Ishikawa (cell line): Measurements from ENCODE around the gene HES1.

ENCODE experiments used
- CEBPB ChIP-seq: IDR thresholded peaks from 2 replicates; pipeline ENCODE4 v1.6.1; 2012
- CREB1 ChIP-seq: IDR thresholded peaks from 2 replicates; pipeline ENCODE4 v1.6.1; 2012; ENCODE audit warnings: low read depth
- EGR1 ChIP-seq: IDR thresholded peaks from 2 replicates; pipeline ENCODE4 v1.6.1; 2012
- EP300 ChIP-seq: IDR thresholded peaks from 2 replicates; pipeline ENCODE4 v1.6.1; 2012; ENCODE audit warnings: borderline replicate concordance
- FOXM1 ChIP-seq: IDR thresholded peaks from 2 replicates; pipeline ENCODE4 v1.6.1; 2012; ENCODE audit warnings: low read depth, borderline replicate concordance
- NFIC ChIP-seq: IDR thresholded peaks from 2 replicates; pipeline ENCODE4 v1.6.1; 2012
- RAD21 ChIP-seq: IDR thresholded peaks from 2 replicates; pipeline ENCODE4 v1.6.1; 2012; ENCODE audit warnings: low read depth
- REST ChIP-seq: IDR thresholded peaks from 2 replicates; pipeline ENCODE4 v1.6.1; 2012; ENCODE audit warnings: low read depth, mild to moderate bottlenecking
- TAF1 ChIP-seq: IDR thresholded peaks from 2 replicates; pipeline ENCODE4 v1.6.1; 2012; ENCODE audit warnings: low read depth, mild to moderate bottlenecking
- TCF12 ChIP-seq: IDR thresholded peaks from 2 replicates; pipeline ENCODE4 v1.6.1; 2012; ENCODE audit warnings: low read depth
- TEAD4 ChIP-seq: IDR thresholded peaks from 2 replicates; pipeline ENCODE4 v1.6.1; 2012
- USF1 ChIP-seq: IDR thresholded peaks from 2 replicates; pipeline ENCODE4 v1.6.1; 2012
- YY1 ChIP-seq: IDR thresholded peaks from 2 replicates; pipeline ENCODE4 v1.6.1; 2012; ENCODE audit warnings: low read depth
- ZBTB7A ChIP-seq: IDR thresholded peaks from 2 replicates; pipeline ENCODE4 v1.6.1; 2012; ENCODE audit warnings: low read depth
- TF ChIP-seq, protein P1 (sequence below): IDR thresholded peaks from 2 replicates; pipeline ENCODE4 v1.6.1; 2012

Gene HES1

GRCh38 chr3:194090716-194091115 is 45.2 kb upstream of the HES1 start:
- no peak for TF ChIP-seq EP300
- no peak for TF ChIP-seq USF1
- TF ChIP-seq RAD21: no peak
- no peak for TF ChIP-seq FOXM1
- TF ChIP-seq NFIC: no peak
- TF ChIP-seq TAF1: no peak
- no peak for TF ChIP-seq TEAD4
- no peak for TF ChIP-seq CREB1

DNA sequence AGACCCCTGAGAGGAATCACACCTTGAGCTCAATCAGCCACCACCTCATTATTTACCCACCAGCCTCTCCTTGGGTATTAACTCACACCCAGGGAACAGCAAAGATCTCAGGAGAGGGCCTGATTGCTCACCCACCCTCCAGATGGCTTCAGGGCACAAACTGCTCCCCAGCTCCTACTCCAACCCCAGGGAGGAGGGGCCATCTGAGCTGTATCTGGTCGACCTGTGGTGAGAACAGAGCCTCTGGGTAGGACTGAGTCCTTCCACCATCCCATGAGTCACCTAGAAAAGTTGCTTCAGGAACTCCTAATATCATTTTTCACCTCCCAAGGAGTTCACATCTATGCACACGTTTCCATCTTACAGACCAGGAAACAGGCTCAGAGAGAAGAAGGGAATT is 44.8 kb upstream of the HES1 start:
- TF ChIP-seq TEAD4 (no peak), REST (no peak), TAF1 (no peak), YY1 (no peak), USF1 (no peak), RAD21 (no peak), FOXM1 (no peak), CREB1 (no peak), NFIC (no peak), CEBPB (no peak), EP300 (no peak), EGR1 (no peak), TCF12 (no peak), ZBTB7A (no peak)
- TF ChIP-seq, protein P1, sequence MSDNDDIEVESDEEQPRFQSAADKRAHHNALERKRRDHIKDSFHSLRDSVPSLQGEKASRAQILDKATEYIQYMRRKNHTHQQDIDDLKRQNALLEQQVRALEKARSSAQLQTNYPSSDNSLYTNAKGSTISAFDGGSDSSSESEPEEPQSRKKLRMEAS: no peak

DNA sequence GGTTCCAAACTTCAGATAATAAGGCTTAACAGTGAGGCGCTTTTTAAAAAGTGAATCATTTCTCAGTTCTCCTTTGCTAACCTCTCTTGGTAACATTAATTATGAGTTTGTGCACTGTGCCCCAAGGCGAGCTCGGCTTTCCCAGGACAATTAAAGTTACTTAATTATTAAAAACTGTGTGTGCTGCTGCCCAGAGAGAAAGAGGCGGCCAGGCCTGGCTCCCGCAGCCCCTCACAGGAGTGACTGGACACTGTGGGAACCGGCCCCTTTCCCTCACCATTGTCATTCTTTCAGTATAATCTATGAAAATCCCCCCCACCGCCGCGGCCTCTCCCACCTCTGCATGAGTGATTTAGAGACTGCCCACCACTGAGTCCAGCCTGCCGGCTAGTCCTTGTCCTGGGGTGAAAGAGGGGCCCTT is 43.1 kb upstream of the HES1 start:
- TF ChIP-seq YY1 (no peak), FOXM1 (no peak), EGR1 (no peak), RAD21 (no peak), CREB1 (no peak), REST (no peak), TEAD4 (no peak)
- TF ChIP-seq, protein P1: no peak

GRCh38 chr3:194093842-194094241 is 42.1 kb upstream of the HES1 start:
- TF ChIP-seq ZBTB7A: no peak
- TF ChIP-seq FOXM1: no peak
- no peak for TF ChIP-seq EGR1
- TF ChIP-seq REST: no peak
- TF ChIP-seq USF1: no peak
- TF ChIP-seq TCF12: no peak
- TF ChIP-seq CREB1: no peak
- TF ChIP-seq EP300: no peak
- TF ChIP-seq RAD21: no peak
- TF ChIP-seq, protein P1: no peak
- no peak for TF ChIP-seq YY1
- no peak for TF ChIP-seq CEBPB
